H9 (cell line): ENCODE data around the gene MCF2L2. TPM values are rescaled to one million over a fixed set of nuclear protein-coding genes. Genes with fewer than 3 reads are reported as not detected.

Source experiments
- DNase-seq: peaks from one replicate; pipeline ENCODE4 v3.0.0-alpha.2; 2017
- H2AFZ ChIP-seq: one replicate; pipeline ENCODE4 v1.6.1; 2013; ENCODE audit warnings: mild to moderate bottlenecking, low read length, control low read depth, moderate library complexity
- H2AK5ac ChIP-seq: 2 replicates; pipeline ENCODE4 v1.6.1; 2013; ENCODE audit warnings: low read length, control low read depth, mixed read lengths; ENCODE audit not compliant: insufficient read length
- H2BK120ac ChIP-seq: one replicate; pipeline ENCODE4 v1.6.1; 2013; ENCODE audit warnings: low read depth, mild to moderate bottlenecking, low read length, control low read depth, inconsistent platforms; ENCODE audit not compliant: poor library complexity, severe bottlenecking
- H2BK12ac ChIP-seq: 2 replicates; pipeline ENCODE4 v1.6.1; 2013; ENCODE audit warnings: low read length, control low read depth, mixed read lengths, low read depth; ENCODE audit not compliant: insufficient read length
- H2BK15ac ChIP-seq: 2 replicates; pipeline ENCODE4 v1.6.1; 2013; ENCODE audit warnings: low read depth, low read length, control low read depth
- H2BK20ac ChIP-seq: one replicate; pipeline ENCODE4 v1.6.1; 2013; ENCODE audit warnings: low read depth, mild to moderate bottlenecking, low read length, control low read depth, inconsistent platforms; ENCODE audit not compliant: poor library complexity, severe bottlenecking
- H2BK5ac ChIP-seq: 2 replicates; pipeline ENCODE4 v1.6.1; 2013; ENCODE audit warnings: low read length, control low read depth, mixed read lengths; ENCODE audit not compliant: insufficient read length
- H3K14ac ChIP-seq: 2 replicates; pipeline ENCODE4 v1.6.1; 2013; ENCODE audit warnings: low read length, control low read depth; ENCODE audit not compliant: insufficient read depth
- H3K18ac ChIP-seq: 2 replicates; pipeline ENCODE4 v1.6.1; 2013; ENCODE audit warnings: low read depth, mild to moderate bottlenecking, mixed read lengths, low read length, control low read depth; ENCODE audit not compliant: insufficient read length
- H3K23ac ChIP-seq: 2 replicates; pipeline ENCODE4 v1.6.1; 2013; ENCODE audit warnings: low read length, control low read depth, mixed read lengths, low read depth; ENCODE audit not compliant: insufficient read length
- H3K23me2 ChIP-seq: 2 replicates; pipeline ENCODE4 v1.6.1; 2013; ENCODE audit warnings: low read depth, mild to moderate bottlenecking, mixed read lengths, low read length, control low read depth; ENCODE audit not compliant: insufficient read length, poor library complexity, severe bottlenecking
- H3K27ac ChIP-seq: 2 replicates; pipeline ENCODE4 v1.5.1; 2013; ENCODE audit warnings: low read length, control low read depth, mixed read lengths, low read depth; ENCODE audit not compliant: insufficient read length
- H3K27me3 ChIP-seq: 2 replicates; pipeline ENCODE4 v1.6.1; 2013; ENCODE audit warnings: low read length, control low read depth, inconsistent platforms; ENCODE audit not compliant: insufficient read depth
- H3K4ac ChIP-seq: 2 replicates; pipeline ENCODE4 v1.6.1; 2013; ENCODE audit warnings: low read depth, mild to moderate bottlenecking, control low read depth, inconsistent platforms, low read length, moderate library complexity
- H3K4me1 ChIP-seq: 2 replicates; pipeline ENCODE4 v1.6.1; 2013; ENCODE audit warnings: low read length, control low read depth, inconsistent platforms; ENCODE audit not compliant: insufficient read depth
- H3K4me2 ChIP-seq: 2 replicates; pipeline ENCODE4 v1.6.1; 2013; ENCODE audit warnings: low read length, control low read depth, mixed read lengths; ENCODE audit not compliant: insufficient read length, insufficient read depth
- H3K56ac ChIP-seq: 2 replicates; pipeline ENCODE4 v1.6.1; 2013; ENCODE audit warnings: low read depth, mild to moderate bottlenecking, mixed read lengths, low read length, control low read depth; ENCODE audit not compliant: insufficient read length
- H3K79me1 ChIP-seq: 2 replicates; pipeline ENCODE4 v1.6.1; 2013; ENCODE audit warnings: low read depth, mild to moderate bottlenecking, moderate library complexity, low read length, control low read depth, inconsistent platforms; ENCODE audit not compliant: insufficient read depth, poor library complexity, severe bottlenecking
- H3K79me2 ChIP-seq: 2 replicates; pipeline ENCODE4 v1.6.1; 2013; ENCODE audit warnings: low read length, control low read depth, inconsistent platforms; ENCODE audit not compliant: insufficient read depth
- H3K9ac ChIP-seq: 2 replicates; pipeline ENCODE4 v1.6.1; 2013; ENCODE audit warnings: low read length, control low read depth, mixed read lengths; ENCODE audit not compliant: insufficient read length; ENCODE audit errors: extremely low read depth
- H3K9me3 ChIP-seq: one replicate; pipeline ENCODE4 v1.6.1; 2013; ENCODE audit warnings: low read depth, low read length, inconsistent platforms; ENCODE audit not compliant: control insufficient read depth
- H3T11ph ChIP-seq: one replicate; pipeline ENCODE4 v1.6.1; 2013; ENCODE audit warnings: mild to moderate bottlenecking, low read length, control low read depth, inconsistent platforms
- H4K20me1 ChIP-seq: one replicate; pipeline ENCODE4 v1.6.1; 2013; ENCODE audit not compliant: control insufficient read depth, insufficient read length, insufficient read depth
- H4K5ac ChIP-seq: 2 replicates; pipeline ENCODE4 v1.6.1; 2013; ENCODE audit warnings: low read depth, mild to moderate bottlenecking, mixed read lengths, low read length, control low read depth; ENCODE audit not compliant: insufficient read length
- H4K8ac ChIP-seq: replicated peaks from 2 replicates; pipeline ENCODE4 v1.6.1; 2013; ENCODE audit warnings: low read length, control low read depth, mixed read lengths, low read depth; ENCODE audit not compliant: insufficient read length
- H4K91ac ChIP-seq: 2 replicates; pipeline ENCODE4 v1.6.1; 2013; ENCODE audit warnings: low read depth, mild to moderate bottlenecking, moderate library complexity, mixed read lengths, low read length, control low read depth; ENCODE audit not compliant: insufficient read length
- H3K27ac Mint-ChIP-seq, 3 experiments: 2 replicates in 2 of 3; 3 replicates in 1 of 3; pipeline ENCODE4 v1.8.0; 2020 to 2021; ENCODE audit warnings: mixed read lengths in 3 of 3, mild to moderate bottlenecking in 1 of 3, moderate library complexity in 1 of 3
- H3K27me3 Mint-ChIP-seq: 2 replicates; pipeline ENCODE4 v1.8.0; 2021; ENCODE audit warnings: low read depth, mild to moderate bottlenecking, moderate library complexity, mixed read lengths
- H3K36me3 Mint-ChIP-seq, 3 experiments: 2 replicates in 2 of 3; 3 replicates in 1 of 3; pipeline ENCODE4 v1.8.0; 2020 to 2021; ENCODE audit warnings: low read depth in 3 of 3, mixed read lengths in 3 of 3; ENCODE audit not compliant: insufficient read depth in 1 of 3
- H3K4me1 Mint-ChIP-seq, 2 experiments: 2 replicates each; pipeline ENCODE4 v1.8.0; 2020; ENCODE audit warnings: mixed read lengths in 2 of 2
- H3K4me3 Mint-ChIP-seq, 2 experiments: 2 replicates in 1 of 2; 3 replicates in 1 of 2; pipeline ENCODE4 v1.8.0; 2020 to 2021; ENCODE audit warnings: mild to moderate bottlenecking in 2 of 2, mixed read lengths in 2 of 2, moderate library complexity in 1 of 2
- H3K9me3 Mint-ChIP-seq, 2 experiments: 2 replicates in 1 of 2; 3 replicates in 1 of 2; pipeline ENCODE4 v1.8.0; 2020; ENCODE audit warnings: mild to moderate bottlenecking in 2 of 2, mixed read lengths in 2 of 2, moderate library complexity in 1 of 2
- WGBS: extraction: QIAGEN DNeasy Blood & Tissue Kit; methylation state at CpG from one replicate; pipeline ENCODE4 v1.1.7; 2013; ENCODE audit warnings: missing lambda C conversion rate, low lambda C conversion rate, mixed read lengths; ENCODE audit not compliant: insufficient read length; ENCODE audit errors: extremely low coverage; 5-methylcytosine and 5-hydroxymethylcytosine counted together
- total RNA-seq: library from RNA; stranded (reverse); gene quantifications from 2 replicates; pipeline ENCODE4 v1.2.1, GENCODE V29; 2021
- TF ChIP-seq, protein P1 (sequence below): fragments of 200-600 bp; sonication (generic); conservative IDR thresholded peaks from 3 replicates; pipeline ENCODE4 v1.8.0; 2021; ENCODE audit warnings: antibody characterized with exemption, mild to moderate bottlenecking

The MCF2L2 gene
- total RNA-seq, 1 experiment from 2014 or later = 6.4 TPM

GRCh38 chr3:183328823-183329222 lies 99.6 kb downstream of the MCF2L2 start:
- Histone ChIP-seq H3K79me1 (no peaks in the 10 kb centered on the region), H3T11ph (no peak overlapping the region), H4K20me1 (no peaks in the 10 kb centered on the region), H2BK12ac (no peak overlapping the region), H4K5ac (no peak overlapping the region), H3K4ac (no peak overlapping the region), H3K56ac (no peak overlapping the region), H2AFZ (no peak overlapping the region), H2AK5ac (no peak overlapping the region), H3K79me2 (no peaks in the 10 kb centered on the region), H3K23ac (no peak overlapping the region), H2BK120ac (no peak overlapping the region), H3K9ac (no peak overlapping the region), H3K18ac (no peak overlapping the region), H2BK15ac (no peak overlapping the region), H3K9me3 (no peaks in the 10 kb centered on the region), H4K91ac (no peak overlapping the region), H3K4me1 (peaks cover 9% of the 10 kb centered on the region; the same call in 1 of the 2 replicates), H3K23me2 (no peaks in the 10 kb centered on the region), H2BK20ac (no peak overlapping the region), H2BK5ac (no peak overlapping the region), H3K14ac (no peak overlapping the region), H4K8ac (no peak overlapping the region), H3K27me3 (no peaks in the 10 kb centered on the region), H3K4me2 (no peak overlapping the region), H3K27ac (no peak overlapping the region)
- DNase-seq = no peak
- Mint-ChIP-seq H3K36me3 (no peaks in the 10 kb centered on the region), H3K4me1 (peaks cover 40 to 42% of the 10 kb centered on the region in 2 experiments), H3K4me3 (no peak overlapping the region), H3K27ac (no peak overlapping the region; a peak in 1 of 7 replicates), H3K9me3 (no peaks in the 10 kb centered on the region; a peak in 1 of 5 replicates), H3K27me3 (no peaks in the 10 kb centered on the region)
- no CpG with 5 or more reads among the region's 1 CpG for WGBS
- TF ChIP-seq, protein P1, sequence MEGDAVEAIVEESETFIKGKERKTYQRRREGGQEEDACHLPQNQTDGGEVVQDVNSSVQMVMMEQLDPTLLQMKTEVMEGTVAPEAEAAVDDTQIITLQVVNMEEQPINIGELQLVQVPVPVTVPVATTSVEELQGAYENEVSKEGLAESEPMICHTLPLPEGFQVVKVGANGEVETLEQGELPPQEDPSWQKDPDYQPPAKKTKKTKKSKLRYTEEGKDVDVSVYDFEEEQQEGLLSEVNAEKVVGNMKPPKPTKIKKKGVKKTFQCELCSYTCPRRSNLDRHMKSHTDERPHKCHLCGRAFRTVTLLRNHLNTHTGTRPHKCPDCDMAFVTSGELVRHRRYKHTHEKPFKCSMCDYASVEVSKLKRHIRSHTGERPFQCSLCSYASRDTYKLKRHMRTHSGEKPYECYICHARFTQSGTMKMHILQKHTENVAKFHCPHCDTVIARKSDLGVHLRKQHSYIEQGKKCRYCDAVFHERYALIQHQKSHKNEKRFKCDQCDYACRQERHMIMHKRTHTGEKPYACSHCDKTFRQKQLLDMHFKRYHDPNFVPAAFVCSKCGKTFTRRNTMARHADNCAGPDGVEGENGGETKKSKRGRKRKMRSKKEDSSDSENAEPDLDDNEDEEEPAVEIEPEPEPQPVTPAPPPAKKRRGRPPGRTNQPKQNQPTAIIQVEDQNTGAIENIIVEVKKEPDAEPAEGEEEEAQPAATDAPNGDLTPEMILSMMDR = no peak
